ENCODE results near the gene DLX3. TPM values are rescaled to one million over a fixed set of nuclear protein-coding genes. Genes with fewer than 3 reads are reported as not detected.

DLX3 gene
- polyA plus RNA-seq, 1 donor from 2014 or later: not detected

DNA sequence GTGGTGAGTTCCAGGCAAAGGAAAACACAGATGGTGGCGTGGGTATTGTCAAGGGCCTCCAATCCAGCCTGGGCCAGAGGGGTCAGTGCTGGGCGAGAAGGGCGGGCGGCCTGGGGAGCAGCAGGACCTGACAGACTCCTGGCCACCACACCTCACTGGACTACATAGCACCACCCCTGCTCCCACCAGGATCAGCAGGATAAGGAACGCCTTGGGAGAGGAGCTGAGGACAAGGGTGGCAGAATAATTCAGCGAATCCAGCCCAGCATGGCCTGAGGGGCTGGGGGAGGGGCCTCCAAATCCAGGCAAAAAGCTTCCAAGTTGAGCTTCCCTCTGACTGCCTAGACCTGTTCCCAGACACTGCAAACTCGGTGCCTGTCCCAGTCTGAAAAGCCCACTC is 19.5 kb downstream of the DLX3 start:
- peaks cover 56% of the 10 kb centered on the region for H3K27me3 ChIP-seq (ENCODE audit: insufficient read depth, low read depth, low read length)
- H3K9me3 ChIP-seq (ENCODE audit: low read length): no peaks in the 10 kb centered on the region
- H3K27ac ChIP-seq (ENCODE audit: low read length): no peak overlapping the region
- no peaks in the 10 kb centered on the region for H3K36me3 ChIP-seq (ENCODE audit: insufficient read depth, low read length)
- H2AFZ ChIP-seq (ENCODE audit: low read depth, low read length): no peak overlapping the region
- TF ChIP-seq, protein P1, sequence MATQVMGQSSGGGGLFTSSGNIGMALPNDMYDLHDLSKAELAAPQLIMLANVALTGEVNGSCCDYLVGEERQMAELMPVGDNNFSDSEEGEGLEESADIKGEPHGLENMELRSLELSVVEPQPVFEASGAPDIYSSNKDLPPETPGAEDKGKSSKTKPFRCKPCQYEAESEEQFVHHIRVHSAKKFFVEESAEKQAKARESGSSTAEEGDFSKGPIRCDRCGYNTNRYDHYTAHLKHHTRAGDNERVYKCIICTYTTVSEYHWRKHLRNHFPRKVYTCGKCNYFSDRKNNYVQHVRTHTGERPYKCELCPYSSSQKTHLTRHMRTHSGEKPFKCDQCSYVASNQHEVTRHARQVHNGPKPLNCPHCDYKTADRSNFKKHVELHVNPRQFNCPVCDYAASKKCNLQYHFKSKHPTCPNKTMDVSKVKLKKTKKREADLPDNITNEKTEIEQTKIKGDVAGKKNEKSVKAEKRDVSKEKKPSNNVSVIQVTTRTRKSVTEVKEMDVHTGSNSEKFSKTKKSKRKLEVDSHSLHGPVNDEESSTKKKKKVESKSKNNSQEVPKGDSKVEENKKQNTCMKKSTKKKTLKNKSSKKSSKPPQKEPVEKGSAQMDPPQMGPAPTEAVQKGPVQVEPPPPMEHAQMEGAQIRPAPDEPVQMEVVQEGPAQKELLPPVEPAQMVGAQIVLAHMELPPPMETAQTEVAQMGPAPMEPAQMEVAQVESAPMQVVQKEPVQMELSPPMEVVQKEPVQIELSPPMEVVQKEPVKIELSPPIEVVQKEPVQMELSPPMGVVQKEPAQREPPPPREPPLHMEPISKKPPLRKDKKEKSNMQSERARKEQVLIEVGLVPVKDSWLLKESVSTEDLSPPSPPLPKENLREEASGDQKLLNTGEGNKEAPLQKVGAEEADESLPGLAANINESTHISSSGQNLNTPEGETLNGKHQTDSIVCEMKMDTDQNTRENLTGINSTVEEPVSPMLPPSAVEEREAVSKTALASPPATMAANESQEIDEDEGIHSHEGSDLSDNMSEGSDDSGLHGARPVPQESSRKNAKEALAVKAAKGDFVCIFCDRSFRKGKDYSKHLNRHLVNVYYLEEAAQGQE (IDR thresholded peaks at IDR 0.05; ENCODE audit: borderline replicate concordance): no peak
- H3K9me2 ChIP-seq (ENCODE audit: insufficient read depth, low read length): no peaks in the 10 kb centered on the region
- H3K79me2 ChIP-seq (replicated peaks; ENCODE audit: insufficient read depth, low read length): no peaks in the 10 kb centered on the region
- H3K4me3 ChIP-seq (ENCODE audit: low read length): no peak overlapping the region
- no peaks in the 10 kb centered on the region for H3F3A ChIP-seq (ENCODE audit: insufficient read depth, low read length, poor library complexity, severe bottlenecking)
- no peak overlapping the region for H3K9ac ChIP-seq (ENCODE audit: low read length)
- no peak overlapping the region for H3K4me2 ChIP-seq (ENCODE audit: low read length)
- H4K20me1 ChIP-seq (ENCODE audit: insufficient read depth): no peaks in the 10 kb centered on the region

DNA sequence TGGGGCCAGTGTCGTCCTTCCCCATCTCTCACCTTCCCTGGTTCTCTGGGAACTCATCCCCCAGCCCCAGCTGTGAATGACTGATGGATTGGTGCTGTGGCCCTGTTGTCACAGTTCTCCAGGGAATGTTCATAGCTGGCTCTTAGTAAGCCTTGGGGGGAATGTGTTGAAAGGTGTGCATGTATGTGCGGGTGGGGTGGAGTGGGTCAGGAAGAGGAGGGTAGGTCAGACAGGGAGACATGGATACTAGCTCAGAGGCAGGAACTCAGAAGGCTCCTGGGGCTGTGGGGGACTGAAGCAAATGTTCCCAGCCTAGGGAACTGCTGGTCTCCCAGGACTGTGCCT is 21.8 kb downstream of the DLX3 start:
- H2AFZ ChIP-seq (ENCODE audit: low read depth, low read length): no peak overlapping the region
- H3F3A ChIP-seq (ENCODE audit: insufficient read depth, low read length, poor library complexity, severe bottlenecking): no peaks in the 10 kb centered on the region
- H3K4me2 ChIP-seq (ENCODE audit: low read length): no peak overlapping the region
- no peak for TF ChIP-seq TAF1 (IDR thresholded peaks at IDR 0.05; ENCODE audit: low read depth)
- TF ChIP-seq, protein P2, sequence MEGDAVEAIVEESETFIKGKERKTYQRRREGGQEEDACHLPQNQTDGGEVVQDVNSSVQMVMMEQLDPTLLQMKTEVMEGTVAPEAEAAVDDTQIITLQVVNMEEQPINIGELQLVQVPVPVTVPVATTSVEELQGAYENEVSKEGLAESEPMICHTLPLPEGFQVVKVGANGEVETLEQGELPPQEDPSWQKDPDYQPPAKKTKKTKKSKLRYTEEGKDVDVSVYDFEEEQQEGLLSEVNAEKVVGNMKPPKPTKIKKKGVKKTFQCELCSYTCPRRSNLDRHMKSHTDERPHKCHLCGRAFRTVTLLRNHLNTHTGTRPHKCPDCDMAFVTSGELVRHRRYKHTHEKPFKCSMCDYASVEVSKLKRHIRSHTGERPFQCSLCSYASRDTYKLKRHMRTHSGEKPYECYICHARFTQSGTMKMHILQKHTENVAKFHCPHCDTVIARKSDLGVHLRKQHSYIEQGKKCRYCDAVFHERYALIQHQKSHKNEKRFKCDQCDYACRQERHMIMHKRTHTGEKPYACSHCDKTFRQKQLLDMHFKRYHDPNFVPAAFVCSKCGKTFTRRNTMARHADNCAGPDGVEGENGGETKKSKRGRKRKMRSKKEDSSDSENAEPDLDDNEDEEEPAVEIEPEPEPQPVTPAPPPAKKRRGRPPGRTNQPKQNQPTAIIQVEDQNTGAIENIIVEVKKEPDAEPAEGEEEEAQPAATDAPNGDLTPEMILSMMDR (IDR thresholded peaks at IDR 0.05; ENCODE audit: poor library complexity, severe bottlenecking): no peak
- TF ChIP-seq, protein P1 (IDR thresholded peaks at IDR 0.05; ENCODE audit: borderline replicate concordance): no peak
- no peak for TF ChIP-seq EP300 (conservative IDR thresholded peaks at IDR 0.05; ENCODE audit: poor library complexity, severe bottlenecking)
- TF ChIP-seq POLR2AphosphoS5 (IDR thresholded peaks at IDR 0.05): no peak
- TF ChIP-seq EZH2 (IDR thresholded peaks at IDR 0.05; ENCODE audit: borderline replicate concordance, insufficient read depth, low read length, poor library complexity, severe bottlenecking): no peak
- no peak for TF ChIP-seq SMC3 (conservative IDR thresholded peaks at IDR 0.05; ENCODE audit: poor library complexity)
- no peak for TF ChIP-seq MXI1 (conservative IDR thresholded peaks at IDR 0.05; ENCODE audit: poor library complexity, severe bottlenecking)
- TF ChIP-seq RAD21 (conservative IDR thresholded peaks at IDR 0.05): no peak
- H3K9me3 ChIP-seq (ENCODE audit: low read length): no peaks in the 10 kb centered on the region
- no peak overlapping the region for H3K9ac ChIP-seq (ENCODE audit: low read length)
- H3K79me2 ChIP-seq (replicated peaks; ENCODE audit: insufficient read depth, low read length): no peaks in the 10 kb centered on the region
- H3K27ac ChIP-seq (ENCODE audit: low read length): no peak overlapping the region
- no peak overlapping the region for H3K4me3 ChIP-seq (ENCODE audit: low read length)
- H3K9me2 ChIP-seq (ENCODE audit: insufficient read depth, low read length): no peaks in the 10 kb centered on the region
- no peaks in the 10 kb centered on the region for H3K36me3 ChIP-seq (ENCODE audit: insufficient read depth, low read length)
- H3K27me3 ChIP-seq (ENCODE audit: insufficient read depth, low read depth, low read length): peaks cover 79% of the 10 kb centered on the region
- no peaks in the 10 kb centered on the region for H4K20me1 ChIP-seq (ENCODE audit: insufficient read depth)

Measured in neural cell (in vitro differentiated cells).